ENCODE measurements around the gene ZNG1A.
"Not testable (repeated sequence)": the region's sequence is repeated elsewhere in the genome, so short reads cannot be mapped to it uniquely, and the experiment has no call there.

Gene ZNG1A

GRCh38 chr9:178970-179383, at the start of gene ZNG1A:
Gene ZNG1A (minus strand): TSS chr9:179056. CDS start chr9:178969, 87 bp downstream.
- not testable (repeated sequence) for FAIRE-seq

DNA sequence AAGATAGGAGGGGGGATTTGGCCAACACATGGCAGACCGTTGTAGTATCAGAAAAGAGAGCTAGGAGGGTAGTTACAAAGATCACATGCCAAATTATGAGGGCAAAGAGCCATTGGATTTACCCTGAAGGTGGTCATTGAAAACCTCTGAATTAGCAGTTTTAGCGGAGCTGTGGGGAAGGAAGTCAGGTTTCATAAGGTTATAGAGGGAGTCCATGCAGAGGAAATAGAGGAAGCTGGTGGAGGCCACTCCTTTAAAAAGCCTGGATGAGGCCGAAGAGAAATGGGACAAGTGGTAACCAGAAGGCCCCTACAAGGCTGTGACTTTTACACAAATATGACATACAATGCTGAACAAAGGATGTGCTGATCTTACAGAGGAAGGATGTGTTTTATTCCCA, 49.0 kb upstream of the ZNG1A start:
- FAIRE-seq = no peak

- FAIRE-seq = no peak
These were observed 46.0 kb upstream of the ZNG1A start for GRCh38 chr9:224582-225520.

DNA sequence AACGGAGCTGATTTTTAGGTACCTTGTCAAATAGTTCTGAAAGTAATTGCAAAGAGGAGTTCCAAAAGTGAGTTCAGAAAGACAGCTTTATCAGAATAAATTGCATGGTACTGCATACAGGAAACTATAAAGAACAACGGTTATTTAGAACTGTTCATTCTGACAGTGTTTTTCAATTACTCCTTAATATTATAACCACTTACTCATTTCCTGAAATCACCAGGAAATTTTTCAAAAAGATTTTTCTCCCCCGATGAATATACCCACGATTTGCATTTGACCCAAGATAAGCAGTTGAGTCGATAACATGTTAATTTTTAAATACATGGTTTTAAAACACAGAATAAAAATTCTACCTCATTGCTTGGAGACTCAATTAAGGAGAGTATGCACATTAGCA, 45.2 kb upstream of the ZNG1A start:
- FAIRE-seq = no peak

- no peak for FAIRE-seq
These were observed 44.3 kb upstream of the ZNG1A start for GRCh38 chr9:223152-223551.

- FAIRE-seq = no peak
These were observed 43.3 kb upstream of the ZNG1A start for GRCh38 chr9:221989-222776.

- FAIRE-seq = no peak
These were observed 41.0 kb upstream of the ZNG1A start for GRCh38 chr9:219670-220365.

DNA sequence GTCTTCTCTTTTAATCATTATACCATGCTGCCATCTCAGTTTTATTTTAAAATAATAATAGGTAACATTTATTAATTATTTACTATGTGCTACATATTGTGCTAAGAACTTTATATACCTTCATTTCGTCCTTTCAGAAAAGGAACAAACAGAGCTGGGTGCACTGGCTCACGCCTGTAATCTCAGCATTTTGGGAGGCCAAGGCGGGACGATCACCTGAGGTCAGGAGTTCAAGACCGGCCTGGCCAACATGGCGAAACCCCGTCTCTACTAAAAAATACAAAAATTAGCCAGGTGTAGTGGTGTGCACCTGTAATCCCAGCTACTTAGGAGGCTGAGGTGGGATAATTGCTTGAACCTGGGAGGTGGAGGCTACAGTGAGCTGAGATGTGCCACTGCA, 40.2 kb upstream of the ZNG1A start:
- not testable (repeated sequence) for FAIRE-seq

- FAIRE-seq = no peak
These were observed 39.1 kb upstream of the ZNG1A start for GRCh38 chr9:217950-218349.

DNA sequence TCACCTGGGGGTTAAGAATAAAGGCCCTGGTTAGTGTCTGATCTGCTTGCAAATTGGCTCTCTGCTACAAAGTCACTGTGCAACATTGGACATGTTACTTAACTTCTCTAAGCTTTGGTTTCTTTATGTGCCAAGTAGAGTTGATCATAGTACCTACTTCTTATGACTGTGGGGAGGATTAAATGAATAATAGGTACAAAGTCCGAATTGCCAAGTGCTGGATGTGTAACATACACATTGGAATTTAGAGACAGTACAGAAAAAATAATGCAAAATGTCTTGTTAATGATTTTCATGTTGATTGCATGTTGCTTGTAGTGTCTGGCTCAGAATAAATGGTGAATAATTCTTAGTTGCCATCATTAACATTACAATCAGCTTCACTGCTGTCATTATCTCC, 38.0 kb upstream of the ZNG1A start:
- no peak for FAIRE-seq

DNA sequence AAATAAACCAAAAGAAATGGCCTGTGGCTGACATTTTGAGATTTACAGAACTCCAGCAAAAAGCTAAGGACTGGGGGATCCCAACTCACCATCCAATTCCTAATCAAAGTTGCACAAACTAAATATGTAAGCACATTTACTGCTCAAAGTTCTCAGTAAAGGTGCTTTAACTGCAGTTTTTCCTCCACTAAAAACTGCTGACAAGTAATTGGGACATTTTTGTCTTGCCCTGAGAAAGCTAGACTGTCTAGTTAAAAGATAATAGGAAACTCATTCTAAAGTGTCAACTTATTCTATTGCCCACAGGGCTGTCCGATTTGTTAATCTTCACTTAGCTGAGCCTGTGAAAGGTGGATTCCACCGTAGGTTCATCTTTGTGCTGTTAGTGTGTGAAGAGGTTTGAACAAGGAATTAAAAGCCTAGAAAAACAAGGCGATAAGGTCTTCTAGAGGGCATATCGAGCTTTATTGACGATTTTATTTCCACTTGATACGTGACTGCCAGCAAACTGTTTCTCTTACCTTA, 36.8 kb upstream of the ZNG1A start:
- FAIRE-seq = no peak

DNA sequence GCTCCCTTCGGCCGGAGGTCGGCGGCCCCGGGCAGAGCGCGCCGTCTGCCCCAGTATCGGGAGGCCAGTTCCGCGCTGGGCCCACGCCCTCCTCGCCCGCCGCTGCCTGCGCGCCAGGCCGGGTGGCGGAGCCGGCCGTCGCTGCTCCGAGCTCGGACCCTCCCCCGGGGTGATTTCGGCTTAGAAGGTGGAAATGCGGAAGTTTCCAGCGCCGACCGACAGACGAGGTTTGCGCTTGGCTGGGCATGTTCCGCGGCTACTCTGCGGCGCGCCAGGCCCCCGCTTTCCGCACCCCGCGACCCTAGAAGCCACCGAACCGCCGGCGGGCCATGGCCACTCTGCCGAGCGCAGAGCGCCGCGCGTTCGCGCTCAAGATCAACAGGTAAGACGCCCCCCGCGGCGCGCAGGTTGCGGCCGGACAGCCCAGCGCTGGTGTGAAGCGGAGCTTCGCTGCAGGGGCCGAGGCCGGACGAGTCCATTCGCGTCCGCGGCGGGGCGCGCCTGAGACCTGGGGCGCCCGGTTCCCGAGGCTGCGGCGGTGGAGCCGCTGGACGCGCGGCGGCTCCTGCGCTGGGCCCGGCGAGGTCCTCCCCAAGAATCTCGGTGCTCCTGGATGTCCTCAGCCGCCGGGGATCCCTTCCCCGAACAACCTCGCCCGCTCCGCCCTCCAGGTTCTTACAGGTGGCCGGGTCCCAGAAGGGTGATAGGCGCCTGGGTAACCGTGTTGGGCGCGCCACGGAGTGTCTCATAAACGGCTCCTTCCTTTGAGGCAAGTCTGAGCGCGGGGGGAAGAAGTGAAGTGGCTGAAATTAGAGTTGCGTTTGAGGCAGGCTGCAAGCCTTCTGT, 36.0 kb upstream of the ZNG1A start, which contains the start of gene DOCK8:
Gene DOCK8, plus strand, starts transcription at position 218 of the 846 bp plus-strand sequence. Its CDS starts 112 bp downstream, at position 330.
- no peak for FAIRE-seq

DNA sequence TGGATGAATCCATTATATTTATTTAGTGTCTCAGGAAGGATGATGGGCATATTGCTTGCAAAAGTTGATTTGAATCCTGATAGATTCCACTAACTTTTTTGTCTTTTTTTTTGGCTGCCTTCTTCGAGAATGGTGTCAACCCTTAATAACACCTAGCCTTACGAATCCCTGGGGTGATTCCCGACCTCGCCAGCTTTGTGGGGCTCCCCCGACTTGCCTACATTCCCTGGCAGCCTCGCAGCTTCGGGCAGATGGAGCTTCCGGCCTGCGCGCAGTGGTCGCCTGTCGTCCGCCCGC, 35.4 kb upstream of the ZNG1A start:
- no peak for FAIRE-seq

GRCh38 chr9:213901-214300, 35.0 kb upstream of the ZNG1A start:
- not testable (repeated sequence) for FAIRE-seq

GRCh38 chr9:212297-212696, 33.4 kb upstream of the ZNG1A start:
- FAIRE-seq = no peak

DNA sequence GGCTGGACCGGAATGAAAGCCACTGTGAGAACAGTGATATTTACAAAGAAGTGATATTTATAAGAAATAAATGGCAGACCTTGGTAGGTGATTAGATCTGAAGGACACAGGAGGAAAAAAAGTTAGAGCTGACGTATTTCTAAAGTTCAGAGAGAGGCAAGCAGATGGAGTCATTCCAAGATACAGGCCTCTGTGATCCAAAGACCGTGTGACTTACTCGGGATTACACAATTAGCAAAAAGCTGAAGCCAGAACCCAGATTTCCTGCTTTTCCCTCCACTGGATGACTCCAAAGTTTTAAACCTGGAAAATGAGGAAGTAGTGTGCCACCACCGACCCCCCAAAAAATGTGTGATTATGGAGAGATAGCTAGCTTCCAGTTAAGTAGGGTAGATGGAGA, 32.7 kb upstream of the ZNG1A start:
- no peak for FAIRE-seq

- no peak for FAIRE-seq
These were observed 32.2 kb upstream of the ZNG1A start for GRCh38 chr9:211036-211435.

DNA sequence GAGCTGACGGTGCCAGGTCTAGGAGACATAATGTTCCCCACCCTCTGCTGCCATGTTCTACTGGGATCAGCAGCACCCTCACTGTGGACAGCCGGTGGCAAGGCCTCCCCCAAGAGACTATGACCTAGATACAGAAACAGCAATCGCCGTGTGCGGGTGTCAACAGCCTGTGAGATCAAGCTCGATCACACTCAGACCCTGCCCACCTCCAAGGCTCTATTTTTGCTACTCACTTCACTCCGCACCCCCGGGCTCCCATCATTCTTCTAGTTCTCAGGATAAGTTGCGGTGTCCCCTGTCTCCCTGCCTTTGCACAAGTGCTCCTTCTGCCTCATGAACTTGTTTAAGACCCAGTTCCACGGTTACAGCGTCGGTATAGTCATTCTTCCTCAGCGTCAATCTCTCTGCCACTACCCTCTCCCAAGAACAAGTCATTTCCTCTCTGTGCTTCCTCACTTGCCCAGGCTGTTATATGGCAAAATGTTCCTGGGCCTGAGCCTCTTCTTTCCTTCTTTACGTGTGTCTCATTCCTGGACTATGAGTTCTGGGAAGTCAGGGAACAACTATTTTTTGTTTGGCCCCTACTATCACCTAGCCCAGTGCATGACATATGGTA, 30.4 kb upstream of the ZNG1A start:
- FAIRE-seq = no peak

GRCh38 chr9:206481-206880, 27.6 kb upstream of the ZNG1A start:
- FAIRE-seq = no peak

- not testable (repeated sequence) for FAIRE-seq
These were observed 20.7 kb upstream of the ZNG1A start for GRCh38 chr9:199601-200000.

DNA sequence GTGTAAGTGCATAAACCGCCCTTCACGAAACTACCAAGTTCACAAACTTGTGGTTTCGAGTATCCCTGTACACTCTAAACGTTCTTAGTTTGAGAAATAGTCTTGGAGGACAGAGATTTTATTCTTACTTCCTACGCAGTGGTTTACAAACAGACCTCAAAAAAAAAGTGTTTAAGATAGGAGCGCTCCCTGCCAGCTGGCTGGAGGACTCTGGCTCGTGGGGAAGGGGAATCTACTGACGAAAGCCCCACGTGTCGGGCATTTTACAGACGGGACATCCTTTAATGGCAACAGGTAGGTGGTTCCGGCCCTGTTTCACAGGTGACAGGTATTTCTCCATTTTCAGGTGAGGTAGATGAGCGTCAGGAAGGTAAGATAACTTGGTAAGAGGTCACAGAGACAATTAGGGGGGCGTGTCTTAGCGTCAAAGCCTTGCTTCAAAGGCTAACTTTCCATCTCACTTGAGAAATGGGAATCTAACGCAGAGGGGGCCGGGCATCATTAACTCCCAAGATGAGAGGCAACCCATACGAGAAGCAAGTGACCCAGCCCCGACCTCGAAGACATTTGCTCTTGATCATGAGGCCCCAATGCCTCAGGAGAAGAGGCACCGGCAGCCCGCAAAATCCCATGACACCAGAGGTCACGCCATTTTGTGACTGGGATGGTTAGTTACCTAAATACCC, 573 bp downstream of the ZNG1A start:
- FAIRE-seq = not testable (repeated sequence)

Measured in TTC549 (cell line).